ENCODE measurements around the gene APOBEC2. TPM values are rescaled to one million over a fixed set of nuclear protein-coding genes. Genes with fewer than 3 reads are reported as not detected.
"Not testable (repeated sequence)": the region's sequence is repeated elsewhere in the genome, so short reads cannot be mapped to it uniquely, and the experiment has no call there.

Gene APOBEC2
- polyA plus RNA-seq (2012; ENCODE audit: missing spikeins): 0.78 TPM

DNA sequence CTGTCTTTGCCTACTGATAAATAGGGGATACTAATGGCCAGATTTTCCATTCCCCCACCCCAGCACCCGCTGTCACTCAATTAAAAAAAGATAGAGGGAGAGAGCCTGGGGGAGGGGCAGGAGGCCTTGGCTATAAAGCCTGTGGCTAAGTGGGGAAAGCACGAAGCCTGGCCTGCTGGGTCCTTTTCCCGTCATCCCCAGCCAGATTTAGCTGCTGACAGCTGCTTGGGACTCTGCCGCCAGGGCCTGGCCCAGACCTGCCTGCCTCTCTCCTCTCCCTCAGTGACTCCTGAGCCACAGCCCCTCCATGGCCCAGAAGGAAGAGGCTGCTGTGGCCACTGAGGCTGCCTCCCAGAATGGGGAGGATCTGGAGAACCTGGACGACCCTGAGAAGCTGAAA lies at the start of gene APOBEC2:
Gene APOBEC2, plus strand, starts transcription at position 162 of the 400 bp plus-strand sequence. Its CDS starts 146 bp downstream, at position 308.
- DNase-seq (ENCODE audit: insufficient read length) (no peak), FAIRE-seq (no peak)
- TF ChIP-seq POLR2AphosphoS5 (IDR thresholded peaks at IDR 0.05; ENCODE audit: low read depth, low read length) (no peak), POLR2A (IDR thresholded peaks at IDR 0.05; ENCODE audit: low read depth, low read length) (no peak), TAF1 (IDR thresholded peaks at IDR 0.05; ENCODE audit: borderline replicate concordance, low read depth, low read length) (no peak)

DNA sequence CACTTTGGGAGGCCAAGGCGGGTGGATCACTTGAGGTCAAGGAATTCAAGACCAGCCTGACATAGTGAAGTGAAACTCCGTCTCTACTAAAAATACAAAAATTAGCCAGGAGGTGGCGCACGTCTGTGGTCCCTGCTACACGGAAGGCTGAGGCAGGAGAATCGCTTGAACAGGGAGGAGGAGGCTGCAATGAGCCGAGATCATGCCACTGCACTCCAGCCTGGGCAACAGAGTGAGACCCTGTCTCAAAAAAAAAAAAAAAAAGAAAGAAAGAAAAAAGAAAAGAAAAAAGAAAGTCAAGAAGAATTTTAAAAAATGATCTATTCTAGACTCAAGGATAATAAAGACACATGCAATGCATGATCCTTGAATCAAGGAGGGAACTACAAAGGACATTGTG lies 46.8 kb upstream of the APOBEC2 start:
- FAIRE-seq; DNase-seq (ENCODE audit: insufficient read length): not testable (repeated sequence)

DNA sequence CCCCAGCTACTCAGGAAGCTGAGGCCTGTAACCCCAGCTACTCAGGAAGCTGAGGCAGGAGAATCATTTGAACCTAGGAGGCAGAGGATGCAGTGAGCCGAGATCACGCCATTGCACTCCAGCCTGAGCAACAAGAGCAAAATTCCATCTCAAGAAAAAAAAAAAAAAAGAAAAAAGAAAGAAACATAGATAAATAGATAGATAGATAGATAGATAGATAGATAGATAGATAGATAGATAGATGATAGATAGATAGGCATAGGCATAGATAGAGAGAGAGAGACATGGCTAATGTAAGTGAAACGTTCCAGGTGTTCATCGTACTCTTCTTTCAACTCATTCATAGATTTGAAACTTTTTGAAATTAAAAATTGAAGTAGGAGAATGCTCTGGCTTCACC lies 46.0 kb upstream of the APOBEC2 start:
- FAIRE-seq; DNase-seq (ENCODE audit: insufficient read length): not testable (repeated sequence)

DNA sequence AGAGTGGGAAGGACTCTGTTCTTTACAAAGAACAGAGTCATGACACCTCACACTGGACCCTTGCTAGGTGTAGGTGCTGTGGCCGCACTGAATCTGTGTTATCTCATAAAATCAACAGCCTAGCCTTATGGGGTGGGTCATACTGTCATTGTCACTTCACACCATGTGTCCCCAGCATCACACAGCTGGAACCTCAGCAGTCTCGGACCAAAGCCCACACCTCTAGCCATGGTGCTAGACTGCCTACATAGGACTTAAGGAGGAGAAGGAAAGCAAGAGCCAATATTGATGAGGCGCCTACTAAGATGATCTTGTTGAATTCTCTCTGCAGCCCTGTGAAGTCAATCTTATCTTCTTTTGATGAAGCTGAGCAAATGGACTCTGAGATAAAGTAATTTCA lies 45.0 kb upstream of the APOBEC2 start:
- no peak for TF ChIP-seq TAF1 (IDR thresholded peaks at IDR 0.05; ENCODE audit: borderline replicate concordance, low read depth, low read length)
- no peak for TF ChIP-seq POLR2AphosphoS5 (IDR thresholded peaks at IDR 0.05; ENCODE audit: low read depth, low read length)
- no peak for TF ChIP-seq POLR2A (IDR thresholded peaks at IDR 0.05; ENCODE audit: low read depth, low read length)
- no peak for DNase-seq (ENCODE audit: insufficient read length)
- FAIRE-seq: no peak

DNA sequence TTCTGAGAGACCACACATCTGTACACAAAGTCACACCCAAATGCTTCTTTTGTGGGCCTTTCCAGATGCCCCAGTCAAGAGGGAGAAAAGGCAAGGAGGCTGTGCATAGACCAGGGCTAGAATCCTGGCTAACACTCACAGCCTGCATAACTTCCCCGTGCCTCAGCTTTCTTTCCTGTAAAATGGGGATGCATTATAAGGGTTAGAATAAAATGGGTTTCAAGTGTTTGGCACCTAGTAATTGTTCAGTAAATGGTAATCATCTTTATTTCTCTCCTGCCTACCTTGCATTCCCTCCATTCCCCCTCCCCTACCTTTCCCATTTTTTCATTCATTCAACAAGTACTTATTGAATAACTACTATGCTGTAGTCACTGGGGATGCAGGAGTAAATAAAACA lies 43.3 kb upstream of the APOBEC2 start:
- DNase-seq (ENCODE audit: insufficient read length): no peak
- no peak for FAIRE-seq
- TF ChIP-seq TAF1 (IDR thresholded peaks at IDR 0.05; ENCODE audit: borderline replicate concordance, low read depth, low read length) (no peak), POLR2AphosphoS5 (IDR thresholded peaks at IDR 0.05; ENCODE audit: low read depth, low read length) (no peak), POLR2A (IDR thresholded peaks at IDR 0.05; ENCODE audit: low read depth, low read length) (no peak)

DNA sequence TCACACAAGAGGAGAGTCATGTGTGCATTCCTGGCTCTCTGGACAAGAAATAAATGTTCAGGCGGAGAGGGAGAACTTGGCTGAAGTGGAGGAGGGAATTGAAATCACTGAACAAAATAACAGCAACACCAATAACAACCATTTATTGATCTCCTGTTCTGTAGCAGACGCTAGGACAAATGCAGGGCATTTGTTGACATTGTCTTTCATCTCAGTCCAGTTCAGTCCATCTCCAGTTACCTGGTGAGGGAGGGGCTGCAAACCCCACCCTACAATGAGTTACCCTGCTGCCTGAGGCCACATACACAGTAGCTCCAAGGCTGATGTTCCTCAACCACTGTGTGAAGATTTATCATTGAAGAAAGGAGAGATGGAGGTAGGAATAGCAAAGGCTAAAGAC lies 41.3 kb upstream of the APOBEC2 start:
- DNase-seq (ENCODE audit: insufficient read length) (no peak), FAIRE-seq (no peak)
- TF ChIP-seq POLR2AphosphoS5 (IDR thresholded peaks at IDR 0.05; ENCODE audit: low read depth, low read length) (no peak), TAF1 (IDR thresholded peaks at IDR 0.05; ENCODE audit: borderline replicate concordance, low read depth, low read length) (no peak), POLR2A (IDR thresholded peaks at IDR 0.05; ENCODE audit: low read depth, low read length) (no peak)

DNA sequence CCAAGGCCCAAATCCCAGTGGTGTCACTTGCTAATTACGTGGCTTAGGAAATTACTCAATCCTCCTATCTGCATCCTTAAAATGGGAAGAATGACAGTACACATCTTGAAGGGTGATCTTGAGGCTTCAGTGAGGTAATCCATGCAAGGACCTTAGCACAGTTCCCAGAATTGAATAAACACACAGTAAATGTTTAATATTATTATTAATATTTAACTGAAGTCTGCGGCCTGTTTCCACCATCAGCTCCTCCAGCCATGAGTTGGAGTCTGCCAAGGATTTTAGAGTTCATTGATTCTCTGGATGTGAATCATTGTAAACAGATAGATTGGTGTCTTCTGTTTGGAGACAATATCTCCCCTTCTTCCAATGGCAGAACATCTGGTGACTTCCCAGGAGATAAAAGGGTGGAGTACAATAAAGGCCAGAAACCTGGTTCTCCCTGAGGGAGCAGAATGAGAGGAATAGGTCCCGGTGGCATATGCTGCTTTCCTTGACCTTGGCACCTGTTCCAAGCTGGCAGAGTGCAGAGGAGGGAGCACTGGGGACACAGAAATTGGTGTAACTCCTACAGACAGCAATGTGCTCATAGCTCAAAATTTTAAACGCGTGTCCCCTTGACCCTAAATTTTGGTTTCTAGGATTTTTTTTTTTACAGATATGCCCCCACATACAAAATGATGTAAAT lies 39.4 kb upstream of the APOBEC2 start:
- TF ChIP-seq POLR2A (IDR thresholded peaks at IDR 0.05; ENCODE audit: low read depth, low read length) (no peak), POLR2AphosphoS5 (IDR thresholded peaks at IDR 0.05; ENCODE audit: low read depth, low read length) (no peak), TAF1 (IDR thresholded peaks at IDR 0.05; ENCODE audit: borderline replicate concordance, low read depth, low read length) (no peak)
- FAIRE-seq (no peak), DNase-seq (ENCODE audit: insufficient read length) (no peak)

DNA sequence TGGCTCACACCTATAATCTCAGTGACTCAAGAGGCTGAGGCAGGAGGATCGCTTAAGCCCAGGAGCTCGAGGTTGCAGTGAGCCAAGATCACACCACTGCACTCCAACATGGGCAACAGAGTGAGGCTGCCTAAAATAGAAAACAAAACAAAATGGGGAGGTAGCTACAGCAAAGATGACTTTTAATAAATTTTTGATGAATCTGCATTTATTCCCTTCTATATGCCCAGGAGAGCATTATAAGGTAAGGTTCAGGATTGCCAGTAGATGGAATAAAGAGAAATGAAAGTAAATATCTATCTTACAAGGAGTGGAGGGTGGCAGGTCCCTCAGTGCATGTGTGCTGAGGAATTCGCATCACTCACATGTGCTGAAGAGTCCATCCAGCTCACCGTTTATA lies 38.2 kb upstream of the APOBEC2 start:
- DNase-seq (ENCODE audit: insufficient read length): no peak
- no peak for FAIRE-seq
- TF ChIP-seq POLR2AphosphoS5 (IDR thresholded peaks at IDR 0.05; ENCODE audit: low read depth, low read length) (no peak), TAF1 (IDR thresholded peaks at IDR 0.05; ENCODE audit: borderline replicate concordance, low read depth, low read length) (no peak), POLR2A (IDR thresholded peaks at IDR 0.05; ENCODE audit: low read depth, low read length) (no peak)

DNA sequence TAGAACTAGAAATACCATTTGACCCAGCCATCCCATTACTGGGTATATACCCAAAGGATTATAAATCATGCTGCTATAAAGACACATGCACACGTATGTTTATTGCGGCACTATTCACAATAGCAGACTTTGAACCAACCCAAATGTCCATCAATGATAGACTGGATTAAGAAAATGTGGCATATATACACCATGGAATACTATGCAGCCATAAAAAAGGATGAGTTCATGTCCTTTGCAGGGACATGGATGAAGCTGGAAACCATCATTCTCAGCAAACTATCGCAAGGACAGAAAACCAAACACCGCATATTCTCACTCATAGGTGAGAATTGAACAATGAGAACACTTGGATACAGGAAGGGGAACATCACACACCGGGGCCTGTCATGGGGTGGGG lies 37.1 kb upstream of the APOBEC2 start:
- DNase-seq (ENCODE audit: insufficient read length); FAIRE-seq: not testable (repeated sequence)

DNA sequence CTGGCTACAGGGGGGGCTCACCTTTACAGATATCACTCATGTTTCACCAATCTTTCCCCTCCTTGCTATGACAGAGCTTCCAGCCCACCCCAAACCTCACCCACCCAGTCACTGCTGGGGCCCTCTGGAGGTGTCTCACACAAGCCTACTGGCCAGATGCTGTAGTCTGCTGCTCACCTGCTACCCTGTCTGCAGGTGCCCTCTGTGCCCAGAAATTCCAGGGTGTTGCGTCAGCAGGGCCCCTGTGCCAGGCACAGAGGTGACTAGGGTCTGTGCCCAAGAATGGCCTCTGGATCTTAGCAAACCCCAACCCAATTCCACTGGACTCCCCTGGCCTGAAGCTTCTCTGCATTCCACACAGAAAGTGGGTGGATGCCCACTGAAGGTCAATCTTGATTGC lies 35.3 kb upstream of the APOBEC2 start:
- no peak for FAIRE-seq
- DNase-seq (ENCODE audit: insufficient read length): no peak
- TF ChIP-seq TAF1 (IDR thresholded peaks at IDR 0.05; ENCODE audit: borderline replicate concordance, low read depth, low read length) (no peak), POLR2A (IDR thresholded peaks at IDR 0.05; ENCODE audit: low read depth, low read length) (no peak), POLR2AphosphoS5 (IDR thresholded peaks at IDR 0.05; ENCODE audit: low read depth, low read length) (no peak)

DNA sequence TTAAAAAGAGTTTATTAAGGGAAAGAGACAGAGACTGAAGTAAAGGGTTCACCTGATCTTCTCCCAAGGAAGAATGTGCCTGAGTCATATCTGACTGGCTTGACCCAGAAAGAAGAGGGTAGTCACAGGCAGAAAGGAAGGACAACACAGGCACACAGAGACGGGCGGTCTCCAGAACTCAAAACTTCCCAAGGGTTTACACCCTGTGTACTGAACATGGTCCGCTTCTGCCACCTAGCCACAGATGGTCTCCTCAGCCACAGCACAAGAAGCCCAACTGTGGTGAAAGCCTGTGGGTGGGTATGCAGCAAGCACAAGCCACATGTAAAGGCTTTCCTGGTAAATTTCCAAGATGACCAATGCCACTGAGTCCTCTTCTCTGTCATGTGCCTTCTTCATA lies 31.2 kb upstream of the APOBEC2 start:
- DNase-seq (ENCODE audit: insufficient read length) (no peak), FAIRE-seq (no peak)
- TF ChIP-seq TAF1 (IDR thresholded peaks at IDR 0.05; ENCODE audit: borderline replicate concordance, low read depth, low read length) (no peak), POLR2AphosphoS5 (IDR thresholded peaks at IDR 0.05; ENCODE audit: low read depth, low read length) (no peak), POLR2A (IDR thresholded peaks at IDR 0.05; ENCODE audit: low read depth, low read length) (no peak)

DNA sequence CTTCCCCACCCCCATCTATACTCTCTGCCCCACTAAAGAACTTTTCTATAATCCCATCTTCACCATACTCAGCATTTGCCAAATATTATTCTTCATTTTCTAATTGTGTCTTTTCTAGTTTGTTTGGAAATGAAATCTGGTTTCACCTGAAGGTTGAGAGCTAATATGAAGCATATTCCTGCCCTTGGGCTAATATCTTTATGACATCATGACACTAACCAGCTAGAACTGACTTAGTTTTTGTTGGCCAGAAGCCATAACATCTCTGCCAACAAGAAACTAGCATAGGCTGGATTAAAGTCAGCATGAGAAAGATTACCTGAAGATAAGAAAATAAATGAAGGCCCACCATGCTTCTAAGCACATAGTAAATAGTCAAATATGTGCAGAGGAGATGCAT lies 30.7 kb upstream of the APOBEC2 start:
- TF ChIP-seq POLR2A (IDR thresholded peaks at IDR 0.05; ENCODE audit: low read depth, low read length) (no peak), POLR2AphosphoS5 (IDR thresholded peaks at IDR 0.05; ENCODE audit: low read depth, low read length) (no peak), TAF1 (IDR thresholded peaks at IDR 0.05; ENCODE audit: borderline replicate concordance, low read depth, low read length) (no peak)
- DNase-seq (ENCODE audit: insufficient read length): no peak
- no peak for FAIRE-seq

DNA sequence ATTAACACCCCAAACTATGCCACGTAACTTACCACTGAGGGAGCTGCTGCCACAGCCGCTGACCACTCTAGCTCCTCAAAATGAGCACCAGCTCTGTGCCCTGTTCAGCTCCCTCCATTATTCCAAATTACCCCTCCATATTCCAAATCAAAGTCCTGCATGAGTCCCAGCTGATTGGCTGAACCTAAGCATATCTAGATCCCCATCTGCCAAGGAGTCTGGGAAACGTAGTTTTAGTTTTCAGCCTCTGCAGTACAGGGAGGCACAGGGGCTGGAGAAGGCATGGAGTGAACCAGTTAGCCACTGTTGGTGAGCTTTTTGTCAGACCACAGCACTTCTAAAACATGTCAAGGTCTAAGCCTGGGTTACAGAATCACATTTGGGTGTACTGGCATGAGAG lies 29.9 kb upstream of the APOBEC2 start:
- TF ChIP-seq POLR2AphosphoS5 (IDR thresholded peaks at IDR 0.05; ENCODE audit: low read depth, low read length): no peak
- no peak for TF ChIP-seq TAF1 (IDR thresholded peaks at IDR 0.05; ENCODE audit: borderline replicate concordance, low read depth, low read length)
- TF ChIP-seq POLR2A (IDR thresholded peaks at IDR 0.05; ENCODE audit: low read depth, low read length): no peak
- DNase-seq (ENCODE audit: insufficient read length): no peak
- no peak for FAIRE-seq
